Measurements from ENCODE around the gene ABI3.

ABI3 gene

GRCh38 chr17:49213847-49214246 lies 3.3 kb downstream of the ABI3 start:
- H3K36me3 ChIP-seq (ENCODE audit: control insufficient read depth, insufficient read depth, low read length): no peaks in the 10 kb centered on the region
- no peak overlapping the region for H3K9ac ChIP-seq
- no peaks in the 10 kb centered on the region for H3K79me2 ChIP-seq
- H3K9me3 ChIP-seq (ENCODE audit: control insufficient read depth, low read length): no peaks in the 10 kb centered on the region
- H3K27ac ChIP-seq: no peak overlapping the region
- no peak overlapping the region for H3K4me3 ChIP-seq (ENCODE audit: low read depth, low read length)
- H3K4me1 ChIP-seq: no peaks in the 10 kb centered on the region
- no peaks in the 10 kb centered on the region for H3K27me3 ChIP-seq (ENCODE audit: control insufficient read depth, insufficient read depth, low read length)
- no peak overlapping the region for H3K4me2 ChIP-seq (ENCODE audit: low read length)
- H2AFZ ChIP-seq: no peak overlapping the region
- TF ChIP-seq, protein P1, sequence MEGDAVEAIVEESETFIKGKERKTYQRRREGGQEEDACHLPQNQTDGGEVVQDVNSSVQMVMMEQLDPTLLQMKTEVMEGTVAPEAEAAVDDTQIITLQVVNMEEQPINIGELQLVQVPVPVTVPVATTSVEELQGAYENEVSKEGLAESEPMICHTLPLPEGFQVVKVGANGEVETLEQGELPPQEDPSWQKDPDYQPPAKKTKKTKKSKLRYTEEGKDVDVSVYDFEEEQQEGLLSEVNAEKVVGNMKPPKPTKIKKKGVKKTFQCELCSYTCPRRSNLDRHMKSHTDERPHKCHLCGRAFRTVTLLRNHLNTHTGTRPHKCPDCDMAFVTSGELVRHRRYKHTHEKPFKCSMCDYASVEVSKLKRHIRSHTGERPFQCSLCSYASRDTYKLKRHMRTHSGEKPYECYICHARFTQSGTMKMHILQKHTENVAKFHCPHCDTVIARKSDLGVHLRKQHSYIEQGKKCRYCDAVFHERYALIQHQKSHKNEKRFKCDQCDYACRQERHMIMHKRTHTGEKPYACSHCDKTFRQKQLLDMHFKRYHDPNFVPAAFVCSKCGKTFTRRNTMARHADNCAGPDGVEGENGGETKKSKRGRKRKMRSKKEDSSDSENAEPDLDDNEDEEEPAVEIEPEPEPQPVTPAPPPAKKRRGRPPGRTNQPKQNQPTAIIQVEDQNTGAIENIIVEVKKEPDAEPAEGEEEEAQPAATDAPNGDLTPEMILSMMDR (IDR thresholded peaks at IDR 0.05): no peak

DNA sequence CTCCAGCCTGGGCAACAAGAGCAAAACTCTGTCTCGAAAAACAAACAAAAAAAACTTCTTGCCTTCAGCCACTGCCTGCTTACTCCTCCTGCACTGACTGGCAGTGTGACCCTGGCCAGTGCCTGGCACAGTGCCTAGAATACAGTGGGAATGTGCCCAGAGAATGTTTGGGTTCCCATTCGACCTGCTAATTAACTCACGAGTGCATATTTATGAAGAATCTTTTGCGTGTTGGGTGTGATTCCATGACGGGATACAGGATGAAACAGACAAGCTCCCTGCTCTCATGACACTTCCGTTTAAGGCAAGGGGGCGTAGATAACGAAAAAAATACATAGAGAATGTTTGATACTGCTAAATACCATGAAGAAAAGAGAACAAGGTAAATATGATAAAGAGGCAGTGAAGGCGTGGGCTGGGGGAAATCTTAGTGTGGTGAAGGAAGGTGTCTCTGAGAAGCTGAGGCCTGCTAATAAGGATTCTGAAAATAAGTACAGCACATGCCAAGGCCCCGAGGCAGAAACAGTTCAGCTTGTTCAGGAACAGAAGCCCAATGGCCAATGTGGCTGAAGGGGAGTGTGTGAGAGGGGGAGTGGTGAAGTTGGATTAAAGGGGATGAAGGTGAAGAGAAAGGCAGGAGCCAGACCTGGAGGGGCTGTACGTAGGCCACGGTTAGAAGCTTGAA lies 4.3 kb downstream of the ABI3 start:
- peak overlapping the region; percentile 16 for H3K27ac ChIP-seq

DNA sequence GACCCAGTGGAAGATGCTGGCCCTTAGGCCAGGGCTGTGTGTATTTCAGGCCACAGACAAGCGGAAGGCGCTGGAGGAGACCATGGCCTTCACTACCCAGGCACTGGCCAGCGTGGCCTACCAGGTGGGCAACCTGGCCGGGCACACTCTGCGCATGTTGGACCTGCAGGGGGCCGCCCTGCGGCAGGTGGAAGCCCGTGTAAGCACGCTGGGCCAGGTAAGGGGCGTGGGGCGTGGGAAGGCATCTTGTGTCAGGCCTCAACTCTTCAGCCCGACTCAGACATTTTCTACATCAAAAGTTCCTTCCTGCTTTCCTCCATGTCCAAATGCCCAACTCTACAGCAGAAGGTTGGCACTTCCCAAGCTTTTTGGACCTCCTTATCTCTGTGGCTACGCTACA lies 6.0 kb downstream of the ABI3 start:
- TF ChIP-seq, protein P1 (IDR thresholded peaks at IDR 0.05): no peak
- peak overlapping the region; percentile 29 for H3K27ac ChIP-seq
- H3K4me3 ChIP-seq (ENCODE audit: low read depth, low read length): no peak overlapping the region
- no peaks in the 10 kb centered on the region for H3K36me3 ChIP-seq (ENCODE audit: control insufficient read depth, insufficient read depth, low read length)
- no peaks in the 10 kb centered on the region for H3K79me2 ChIP-seq
- H3K9me3 ChIP-seq (ENCODE audit: control insufficient read depth, low read length): no peaks in the 10 kb centered on the region
- H3K9ac ChIP-seq: no peak overlapping the region
- no peak overlapping the region for H3K4me2 ChIP-seq (ENCODE audit: low read length)
- no peaks in the 10 kb centered on the region for H3K27me3 ChIP-seq (ENCODE audit: control insufficient read depth, insufficient read depth, low read length)
- no peaks in the 10 kb centered on the region for H3K4me1 ChIP-seq
- no peak overlapping the region for H2AFZ ChIP-seq

More for the DNA sequence above, 4.3 kb downstream of the ABI3 start:
- no peak overlapping the region for H3K9ac ChIP-seq
- H3K4me2 ChIP-seq (ENCODE audit: low read length): no peak overlapping the region
- H3K4me1 ChIP-seq: no peaks in the 10 kb centered on the region
- TF ChIP-seq, protein P1 (IDR thresholded peaks at IDR 0.05): no peak
- H3K9me3 ChIP-seq (ENCODE audit: control insufficient read depth, low read length): no peaks in the 10 kb centered on the region
- H2AFZ ChIP-seq: no peak overlapping the region
- H3K79me2 ChIP-seq: no peaks in the 10 kb centered on the region
- no peak overlapping the region for H3K4me3 ChIP-seq (ENCODE audit: low read depth, low read length)
- H3K27me3 ChIP-seq (ENCODE audit: control insufficient read depth, insufficient read depth, low read length): no peaks in the 10 kb centered on the region
- no peaks in the 10 kb centered on the region for H3K36me3 ChIP-seq (ENCODE audit: control insufficient read depth, insufficient read depth, low read length)

GRCh38 chr17:49216953-49217650 lies 6.6 kb downstream of the ABI3 start:
- no peak overlapping the region for H3K4me3 ChIP-seq (ENCODE audit: low read depth, low read length)
- H2AFZ ChIP-seq: no peak overlapping the region
- H3K9ac ChIP-seq: no peak overlapping the region
- H3K27me3 ChIP-seq (ENCODE audit: control insufficient read depth, insufficient read depth, low read length): no peaks in the 10 kb centered on the region
- H3K9me3 ChIP-seq (ENCODE audit: control insufficient read depth, low read length): no peaks in the 10 kb centered on the region
- no peaks in the 10 kb centered on the region for H3K79me2 ChIP-seq
- H3K4me2 ChIP-seq (ENCODE audit: low read length): no peak overlapping the region
- H3K4me1 ChIP-seq: no peaks in the 10 kb centered on the region
- H3K27ac ChIP-seq: peak overlapping the region; percentile 29
- TF ChIP-seq, protein P1 (IDR thresholded peaks at IDR 0.05): no peak
- no peaks in the 10 kb centered on the region for H3K36me3 ChIP-seq (ENCODE audit: control insufficient read depth, insufficient read depth, low read length)

Measured in parathyroid adenoma (tissue), 2 donors.